Activated naive CD4-positive, alpha-beta T cell treated with anti-CD3 and anti-CD28 coated beads, Interleukin-2, amount 10 ng/mL, durations not matched to agents 7 days and 5 days (primary cell): ENCODE data around the gene CAPZB.
A peak's percentile ranks its signal among the peaks of the same experiment; 100 is the strongest.
"Not testable (repeated sequence)": the region's sequence is repeated elsewhere in the genome, so short reads cannot be mapped to it uniquely, and the experiment has no call there.

Experiments used
- CTCF ChIA-PET: fragments of 350-600 bp; sonication (Branson Sonifier 250); formaldehyde crosslinking; loops from one replicate; lab custom pipeline; 2021; ENCODE audit warnings: antibody characterized with exemption; lab: Charles Lee
- DNase-seq: peaks from one replicate; pipeline ENCODE4 v3.0.0-alpha.2; 2020
- H3K27ac Mint-ChIP-seq: one replicate; pipeline ENCODE4 v1.8.0; 2021; ENCODE audit warnings: mild to moderate bottlenecking, moderate library complexity, mixed read lengths
- H3K27me3 Mint-ChIP-seq: one replicate; pipeline ENCODE4 v1.8.0; 2021; ENCODE audit warnings: mild to moderate bottlenecking, mixed read lengths
- H3K36me3 Mint-ChIP-seq: one replicate; pipeline ENCODE4 v1.8.0; 2021; ENCODE audit warnings: mixed read lengths
- H3K4me1 Mint-ChIP-seq: one replicate; pipeline ENCODE4 v1.8.0; 2021; ENCODE audit warnings: mixed read lengths
- H3K4me3 Mint-ChIP-seq: one replicate; pipeline ENCODE4 v1.8.0; 2021; ENCODE audit warnings: mild to moderate bottlenecking, moderate library complexity, mixed read lengths
- H3K9me3 Mint-ChIP-seq: one replicate; pipeline ENCODE4 v1.8.0; 2021; ENCODE audit warnings: mixed read lengths

The CAPZB gene

DNA sequence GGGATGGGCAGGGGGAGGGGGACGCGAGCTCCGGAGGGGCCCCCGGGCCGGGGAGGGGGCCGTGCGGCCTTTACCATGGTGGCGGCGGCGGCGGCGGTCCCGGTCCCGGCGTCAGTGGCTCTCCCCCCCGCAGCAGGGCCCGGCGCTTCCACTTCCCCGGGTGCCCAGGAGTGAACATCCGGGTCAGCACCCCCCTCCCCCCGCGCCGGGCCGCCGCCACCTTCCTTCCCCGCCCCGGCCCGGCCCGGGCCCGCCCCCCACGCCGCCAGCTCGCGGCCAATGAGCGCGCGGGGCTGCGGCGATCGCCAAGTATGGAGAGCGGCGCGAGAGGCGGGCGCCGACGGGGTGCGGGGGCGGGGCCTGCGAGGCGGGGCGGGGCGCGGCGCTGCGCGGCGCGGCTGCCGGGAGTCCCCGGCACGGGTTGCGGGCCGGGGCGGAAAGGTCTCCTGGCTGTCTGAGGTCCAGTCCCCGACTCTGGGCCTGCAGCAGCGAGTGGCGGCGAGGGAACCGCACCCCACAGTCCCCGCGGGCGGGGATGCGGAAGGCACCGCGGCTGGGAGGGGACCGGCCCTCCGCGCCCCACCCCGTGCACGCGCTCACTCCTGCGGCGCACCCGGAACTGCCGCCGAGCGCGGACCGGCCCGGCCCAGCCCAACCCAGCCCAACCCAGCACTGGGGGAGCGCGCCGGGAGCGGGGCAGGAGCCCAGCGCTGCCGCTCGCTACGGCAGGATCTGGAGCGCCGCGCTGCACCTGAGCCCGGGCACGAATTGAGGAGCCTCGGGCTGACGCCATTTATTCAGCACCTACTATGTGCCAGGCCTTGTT lies at the start of gene CAPZB:
Gene CAPZB, minus strand, starts transcription at position 178 of the 826 bp plus-strand sequence. Its CDS starts 101 bp downstream, at position 77.
- Mint-ChIP-seq H3K4me1 (peaks cover 56% of the 10 kb centered on the region), H3K27me3 (no peaks in the 10 kb centered on the region), H3K27ac (peak within 1 kb of the TSS; percentile 95), H3K9me3 (no peaks in the 10 kb centered on the region), H3K4me3 (peak within 1 kb of the TSS; percentile 93), H3K36me3 (peaks cover 32% of the 10 kb centered on the region)
- DNase-seq, result peak; percentile 95
- CTCF ChIA-PET, result interaction anchor here (0.8 to 2.9 kb wide), 6 partner anchors 25 to 168 kb away, joined by 3 to 25 read pairs (median 4); no protein-coding TSS in a partner anchor

GRCh38 chr1:19534281-19534680 lies 48.9 kb upstream of the CAPZB start:
- Mint-ChIP-seq H3K9me3 (peaks cover 15% of the 10 kb centered on the region), H3K27me3 (peaks cover 7% of the 10 kb centered on the region), H3K4me1 (peaks cover 5% of the 10 kb centered on the region), H3K4me3 (no peak overlapping the region), H3K27ac (no peak overlapping the region), H3K36me3 (no peaks in the 10 kb centered on the region)
- CTCF ChIA-PET, result no interaction called here
- DNase-seq, result no peak

- Mint-ChIP-seq H3K36me3 (no peaks in the 10 kb centered on the region), H3K4me3 (no peak overlapping the region), H3K27ac (no peak overlapping the region), H3K27me3 (peaks cover 7% of the 10 kb centered on the region), H3K9me3 (peaks cover 15% of the 10 kb centered on the region), H3K4me1 (peaks cover 5% of the 10 kb centered on the region)
- CTCF ChIA-PET, result no interaction called here
- DNase-seq, result no peak
These were observed 48.3 kb upstream of the CAPZB start for GRCh38 chr1:19533626-19534025.

- Mint-ChIP-seq H3K9me3 (peaks cover 14% of the 10 kb centered on the region), H3K27me3 (peaks cover 7% of the 10 kb centered on the region), H3K4me1 (peaks cover 5% of the 10 kb centered on the region), H3K36me3 (no peaks in the 10 kb centered on the region), H3K27ac (no peak overlapping the region), H3K4me3 (no peak overlapping the region)
- no peak for DNase-seq
- CTCF ChIA-PET, result no interaction called here
These were observed 47.2 kb upstream of the CAPZB start for GRCh38 chr1:19532519-19532918.

- Mint-ChIP-seq H3K9me3 (peaks cover 6% of the 10 kb centered on the region), H3K4me3 (no peak overlapping the region), H3K27ac (no peak overlapping the region), H3K27me3 (peaks cover 8% of the 10 kb centered on the region), H3K4me1 (peaks cover 5% of the 10 kb centered on the region), H3K36me3 (no peaks in the 10 kb centered on the region)
- DNase-seq, result no peak
- CTCF ChIA-PET, result no interaction called here
These were observed 44.3 kb upstream of the CAPZB start for GRCh38 chr1:19529664-19530063.

- H3K27ac Mint-ChIP-seq, result no peak overlapping the region
- H3K4me3 Mint-ChIP-seq, result no peak overlapping the region
- no peaks in the 10 kb centered on the region for H3K36me3 Mint-ChIP-seq
- no peak for DNase-seq
- peaks cover 8% of the 10 kb centered on the region for H3K27me3 Mint-ChIP-seq
- peaks cover 6% of the 10 kb centered on the region for H3K9me3 Mint-ChIP-seq
- peaks cover under 1% of the 10 kb centered on the region for H3K4me1 Mint-ChIP-seq
- CTCF ChIA-PET, result no interaction called here
These were observed 43.1 kb upstream of the CAPZB start for GRCh38 chr1:19528438-19528837.

- H3K36me3 Mint-ChIP-seq, result peaks cover 2% of the 10 kb centered on the region
- H3K4me3 Mint-ChIP-seq, result no peak overlapping the region
- no peak for DNase-seq
- CTCF ChIA-PET, result no interaction called here
- H3K27ac Mint-ChIP-seq, result no peak overlapping the region
- H3K9me3 Mint-ChIP-seq, result peaks cover under 1% of the 10 kb centered on the region
- H3K27me3 Mint-ChIP-seq, result peaks cover 8% of the 10 kb centered on the region
- H3K4me1 Mint-ChIP-seq, result no peaks in the 10 kb centered on the region
These were observed 40.5 kb upstream of the CAPZB start for GRCh38 chr1:19525607-19526545.

GRCh38 chr1:19524791-19525190 lies 39.5 kb upstream of the CAPZB start:
- no peaks in the 10 kb centered on the region for H3K9me3 Mint-ChIP-seq
- H3K4me1 Mint-ChIP-seq, result no peaks in the 10 kb centered on the region
- no peak overlapping the region for H3K27ac Mint-ChIP-seq
- H3K36me3 Mint-ChIP-seq, result peaks cover 2% of the 10 kb centered on the region
- DNase-seq, result no peak
- peaks cover 7% of the 10 kb centered on the region for H3K27me3 Mint-ChIP-seq
- CTCF ChIA-PET, result no interaction called here
- H3K4me3 Mint-ChIP-seq, result no peak overlapping the region

DNA sequence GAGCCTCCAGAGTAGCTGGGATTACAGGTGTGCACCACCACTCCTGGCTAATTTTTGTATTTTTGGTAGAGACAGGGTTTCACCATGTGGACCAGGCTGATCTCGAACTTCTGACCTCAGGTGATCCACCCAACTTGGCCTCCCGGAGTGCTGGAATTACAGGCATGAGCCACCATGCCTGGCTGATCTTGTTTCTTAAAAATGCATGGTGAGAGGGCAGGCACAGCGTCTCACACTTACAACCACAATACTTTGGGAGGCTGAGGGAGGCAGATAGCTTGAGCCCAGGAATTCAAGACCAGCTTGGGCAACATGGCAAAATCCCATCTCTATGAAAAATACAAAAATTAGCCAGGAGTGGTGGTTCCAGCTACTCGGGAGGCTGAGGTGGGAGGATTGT lies 37.2 kb upstream of the CAPZB start:
- H3K36me3 Mint-ChIP-seq, CTCF ChIA-PET, DNase-seq, H3K4me3 Mint-ChIP-seq, H3K27ac Mint-ChIP-seq, H3K27me3 Mint-ChIP-seq, H3K4me1 Mint-ChIP-seq, H3K9me3 Mint-ChIP-seq: not testable (repeated sequence)

- Mint-ChIP-seq H3K36me3 (peaks cover 2% of the 10 kb centered on the region), H3K4me1 (no peaks in the 10 kb centered on the region), H3K9me3 (no peaks in the 10 kb centered on the region), H3K27ac (no peak overlapping the region), H3K4me3 (no peak overlapping the region), H3K27me3 (peaks cover 5% of the 10 kb centered on the region)
- no peak for DNase-seq
- CTCF ChIA-PET, result no interaction called here
These were observed 36.1 kb upstream of the CAPZB start for GRCh38 chr1:19521411-19521810.

- no peak overlapping the region for H3K27ac Mint-ChIP-seq
- no peaks in the 10 kb centered on the region for H3K9me3 Mint-ChIP-seq
- DNase-seq, result no peak
- H3K4me1 Mint-ChIP-seq, result no peaks in the 10 kb centered on the region
- CTCF ChIA-PET, result no interaction called here
- H3K27me3 Mint-ChIP-seq, result no peaks in the 10 kb centered on the region
- H3K36me3 Mint-ChIP-seq, result peaks cover 2% of the 10 kb centered on the region
- no peak overlapping the region for H3K4me3 Mint-ChIP-seq
These were observed 31.7 kb upstream of the CAPZB start for GRCh38 chr1:19517017-19517416.

DNA sequence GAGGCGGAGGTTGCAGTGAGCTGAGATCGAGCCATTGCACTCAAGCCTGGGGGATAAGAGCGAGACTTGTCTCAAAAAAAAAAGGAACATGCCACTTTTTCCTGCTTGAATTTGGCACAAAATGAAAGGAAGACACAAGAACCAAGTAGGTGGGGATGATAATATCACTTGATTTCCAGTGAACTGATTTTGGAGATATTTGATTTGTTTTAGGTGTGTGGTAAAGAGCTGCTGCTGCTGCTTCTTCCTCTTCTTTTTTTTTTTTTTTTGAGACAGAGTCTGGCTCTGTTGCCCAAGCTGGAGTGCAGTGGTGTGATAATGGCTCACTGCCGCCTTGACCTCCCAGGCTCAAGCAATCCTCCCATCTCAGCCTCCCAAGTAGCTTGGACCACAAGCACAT lies 29.9 kb upstream of the CAPZB start:
- Mint-ChIP-seq H3K9me3 (no peaks in the 10 kb centered on the region), H3K4me1 (peaks cover 2% of the 10 kb centered on the region), H3K27me3 (no peaks in the 10 kb centered on the region), H3K4me3 (no peak overlapping the region), H3K27ac (no peak overlapping the region), H3K36me3 (no peaks in the 10 kb centered on the region)
- no peak for DNase-seq
- CTCF ChIA-PET, result no interaction called here

- H3K27me3 Mint-ChIP-seq, result no peaks in the 10 kb centered on the region
- CTCF ChIA-PET, result no interaction called here
- no peak overlapping the region for H3K4me3 Mint-ChIP-seq
- H3K9me3 Mint-ChIP-seq, result no peaks in the 10 kb centered on the region
- no peak overlapping the region for H3K27ac Mint-ChIP-seq
- H3K36me3 Mint-ChIP-seq, result no peaks in the 10 kb centered on the region
- no peak for DNase-seq
- peaks cover 5% of the 10 kb centered on the region for H3K4me1 Mint-ChIP-seq
These were observed 29.1 kb upstream of the CAPZB start for GRCh38 chr1:19514391-19514831.

DNA sequence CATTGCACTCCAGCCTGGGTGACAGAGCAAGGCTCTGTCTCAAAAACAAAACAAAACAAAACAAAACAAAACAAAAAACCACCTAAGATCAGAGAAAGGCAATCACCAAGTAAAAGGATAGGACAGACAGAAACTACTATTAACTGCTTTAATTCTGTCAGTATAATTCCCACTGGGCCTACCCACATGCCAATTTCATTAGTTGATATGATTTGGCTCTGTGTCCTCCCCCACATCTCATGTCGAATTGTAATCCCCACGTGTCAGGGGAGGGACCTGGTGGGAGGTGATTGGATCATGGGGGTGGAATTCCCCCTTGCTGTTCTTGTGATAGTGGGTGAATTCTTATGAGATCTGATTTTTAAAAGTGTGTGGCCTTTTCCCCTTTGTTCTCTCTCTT lies 27.2 kb upstream of the CAPZB start:
- H3K27me3 Mint-ChIP-seq, result peaks cover 6% of the 10 kb centered on the region
- H3K4me1 Mint-ChIP-seq, result peaks cover 16% of the 10 kb centered on the region
- CTCF ChIA-PET, result no interaction called here
- no peak overlapping the region for H3K27ac Mint-ChIP-seq
- H3K36me3 Mint-ChIP-seq, result no peaks in the 10 kb centered on the region
- no peaks in the 10 kb centered on the region for H3K9me3 Mint-ChIP-seq
- no peak overlapping the region for H3K4me3 Mint-ChIP-seq
- no peak for DNase-seq
